ENCODE measurements around the gene PITPNC1.

DNA sequence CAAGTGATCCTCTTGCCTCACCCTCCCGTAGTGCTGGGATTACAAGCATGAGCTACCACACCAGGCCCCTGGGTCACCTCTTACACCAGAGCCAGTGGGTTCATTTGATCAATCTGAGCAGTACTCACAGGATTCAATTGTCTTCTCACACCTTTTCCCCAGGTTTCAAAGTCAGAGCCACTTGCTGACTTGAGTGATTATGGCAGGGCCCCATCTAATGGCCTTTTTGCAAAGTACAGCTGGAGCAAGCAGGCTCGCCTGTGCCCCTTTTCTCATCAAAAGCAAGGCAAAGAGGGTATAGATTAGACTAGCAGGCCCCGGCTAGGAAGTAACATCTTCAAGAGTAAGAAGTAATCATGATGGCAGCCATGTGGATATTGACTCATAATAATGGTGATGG is 225.9 kb downstream of the PITPNC1 start:
- TF ChIP-seq, protein P1, sequence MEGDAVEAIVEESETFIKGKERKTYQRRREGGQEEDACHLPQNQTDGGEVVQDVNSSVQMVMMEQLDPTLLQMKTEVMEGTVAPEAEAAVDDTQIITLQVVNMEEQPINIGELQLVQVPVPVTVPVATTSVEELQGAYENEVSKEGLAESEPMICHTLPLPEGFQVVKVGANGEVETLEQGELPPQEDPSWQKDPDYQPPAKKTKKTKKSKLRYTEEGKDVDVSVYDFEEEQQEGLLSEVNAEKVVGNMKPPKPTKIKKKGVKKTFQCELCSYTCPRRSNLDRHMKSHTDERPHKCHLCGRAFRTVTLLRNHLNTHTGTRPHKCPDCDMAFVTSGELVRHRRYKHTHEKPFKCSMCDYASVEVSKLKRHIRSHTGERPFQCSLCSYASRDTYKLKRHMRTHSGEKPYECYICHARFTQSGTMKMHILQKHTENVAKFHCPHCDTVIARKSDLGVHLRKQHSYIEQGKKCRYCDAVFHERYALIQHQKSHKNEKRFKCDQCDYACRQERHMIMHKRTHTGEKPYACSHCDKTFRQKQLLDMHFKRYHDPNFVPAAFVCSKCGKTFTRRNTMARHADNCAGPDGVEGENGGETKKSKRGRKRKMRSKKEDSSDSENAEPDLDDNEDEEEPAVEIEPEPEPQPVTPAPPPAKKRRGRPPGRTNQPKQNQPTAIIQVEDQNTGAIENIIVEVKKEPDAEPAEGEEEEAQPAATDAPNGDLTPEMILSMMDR (IDR thresholded peaks at IDR 0.05 in 4 of 5, conservative IDR thresholded peaks at IDR 0.05 in 1 of 5): peak in 1 of 5 experiments; percentile 27
- TF ChIP-seq POLR2A (IDR thresholded peaks at IDR 0.05): no peak

Measured in gastrocnemius medialis (tissue), 4 donors.